Measurements from ENCODE around the gene ASTN2.
"Not testable (repeated sequence)": the region's sequence is repeated elsewhere in the genome, so short reads cannot be mapped to it uniquely, and the experiment has no call there.

Gene ASTN2

GRCh38 chr9:116716438-116716837 is 698.4 kb downstream of the ASTN2 start:
- in situ Hi-C loops (cut with MboI; ENCODE audit: low sequenced_read_pairs) = no loop called here

DNA sequence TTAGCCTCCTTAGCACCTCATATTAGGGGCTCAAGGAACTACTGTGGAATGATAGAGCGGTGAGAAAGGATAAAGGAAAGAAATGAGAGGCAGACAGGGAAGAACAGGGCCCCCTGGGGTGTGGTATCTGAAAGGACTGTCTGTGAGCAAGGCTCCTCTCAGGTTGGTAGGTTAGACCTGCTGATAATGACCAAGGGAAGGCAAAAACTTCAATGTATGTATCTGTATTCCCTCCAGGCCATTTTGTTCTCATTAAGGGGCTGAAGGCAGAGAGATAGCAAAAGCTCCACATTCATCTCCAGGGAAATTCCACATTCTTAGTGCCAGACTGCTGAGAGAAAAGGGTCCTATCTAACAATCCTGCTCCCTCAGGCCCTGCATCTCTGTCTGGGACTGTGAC is 699.1 kb downstream of the ASTN2 start:
- in situ Hi-C loops (cut with MboI; ENCODE audit: low sequenced_read_pairs) = no loop called here

DNA sequence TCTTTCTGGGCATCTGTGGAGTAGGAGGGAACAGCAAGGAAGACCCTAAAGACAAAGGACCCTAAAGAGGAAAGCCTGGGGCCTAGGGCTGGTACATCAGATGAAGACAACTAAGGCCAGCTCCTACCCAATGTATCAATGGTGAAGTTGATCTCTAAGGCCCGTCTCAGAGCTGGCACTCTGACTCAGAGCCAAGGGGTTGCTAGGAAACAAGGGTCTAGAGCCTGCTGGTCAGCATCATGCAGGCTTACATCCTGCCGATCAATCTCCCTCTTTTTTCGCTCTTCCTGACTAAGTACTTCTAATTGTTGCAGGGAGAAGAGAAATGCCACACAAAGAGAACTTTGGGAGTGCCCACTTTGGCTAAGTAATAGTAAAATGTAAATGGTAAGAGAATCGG is 701.6 kb downstream of the ASTN2 start:
- in situ Hi-C loops (cut with MboI; ENCODE audit: low sequenced_read_pairs) = no loop called here

- in situ Hi-C loops (cut with MboI; ENCODE audit: low sequenced_read_pairs) = no loop called here
These were observed 702.1 kb downstream of the ASTN2 start for GRCh38 chr9:116712781-116713180.

- in situ Hi-C loops (cut with MboI; ENCODE audit: low sequenced_read_pairs) = no loop called here
These were observed 708.3 kb downstream of the ASTN2 start for GRCh38 chr9:116706310-116707290.

- in situ Hi-C loops (cut with MboI; ENCODE audit: low sequenced_read_pairs) = no loop called here
These were observed 709.3 kb downstream of the ASTN2 start for GRCh38 chr9:116705531-116705930.

DNA sequence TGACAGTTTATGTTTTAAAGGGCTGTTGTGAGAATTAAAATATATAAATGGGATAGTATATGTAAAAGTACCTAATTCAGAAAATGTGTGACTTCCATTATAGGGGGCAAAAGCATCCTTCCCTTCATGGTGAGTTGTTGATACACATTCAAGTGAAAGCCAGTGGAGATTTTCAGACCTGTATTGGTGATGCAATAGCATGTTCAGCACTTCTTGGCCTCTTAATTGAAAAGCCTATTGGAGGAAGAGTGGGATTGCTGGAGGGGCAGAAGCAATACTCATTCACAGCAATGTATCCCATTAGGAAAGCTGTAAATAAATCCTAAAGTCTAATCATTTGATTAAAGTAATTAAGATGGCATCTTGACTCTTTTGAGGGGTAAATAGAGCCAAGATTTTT is 710.4 kb downstream of the ASTN2 start:
- in situ Hi-C loops (cut with MboI; ENCODE audit: low sequenced_read_pairs) = no loop called here

- in situ Hi-C loops (cut with MboI; ENCODE audit: low sequenced_read_pairs) = no loop called here
These were observed 711.2 kb downstream of the ASTN2 start for GRCh38 chr9:116703634-116704033.

- in situ Hi-C loops (cut with MboI; ENCODE audit: low sequenced_read_pairs) = no loop called here
These were observed 712.8 kb downstream of the ASTN2 start for GRCh38 chr9:116701940-116702642.

DNA sequence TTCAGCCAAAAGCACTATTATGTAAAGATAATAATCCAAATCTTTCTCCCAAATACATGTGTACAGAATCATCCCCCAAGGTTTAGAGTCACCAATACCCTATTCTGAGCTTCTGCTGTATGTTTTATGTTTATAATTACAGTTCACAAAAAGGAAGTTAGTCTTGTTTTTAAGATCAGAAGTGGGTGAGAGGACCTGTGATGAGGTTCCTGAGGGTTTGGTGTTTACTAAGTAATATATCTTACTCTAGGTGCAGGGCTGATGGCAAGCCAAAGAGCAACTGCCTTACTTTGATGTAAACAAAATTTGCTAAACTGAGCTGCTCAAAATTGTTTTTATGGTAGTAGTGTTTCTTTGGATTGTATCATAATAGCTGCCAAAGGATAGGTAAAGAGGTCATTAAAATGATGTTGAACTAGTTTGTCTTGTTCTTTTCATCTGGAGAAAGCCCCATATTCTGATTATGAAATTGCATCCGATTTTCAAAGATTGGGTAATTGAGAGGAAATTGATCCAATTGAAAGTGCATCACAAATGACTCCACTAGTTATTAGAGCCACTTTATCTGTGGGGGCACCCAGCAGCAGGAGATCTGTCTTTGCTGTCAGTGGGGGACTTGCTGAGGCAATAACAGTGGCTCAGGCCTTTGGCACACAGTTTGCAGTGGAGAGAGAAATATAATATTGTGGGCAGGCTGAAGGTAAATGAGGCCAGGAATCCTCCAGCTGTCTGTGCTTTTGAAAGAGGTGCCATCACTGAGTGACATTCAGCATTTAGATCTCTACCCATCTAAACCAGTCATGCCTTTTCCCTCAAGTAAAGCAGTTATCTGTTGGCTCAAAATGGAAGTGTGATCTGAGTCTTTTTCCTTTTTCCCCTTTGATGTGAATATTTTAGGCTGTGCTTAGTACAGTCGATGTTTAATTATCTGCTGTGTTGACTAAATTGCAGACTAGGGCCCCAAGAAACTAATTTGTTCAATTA is 713.7 kb downstream of the ASTN2 start:
- in situ Hi-C loops (cut with MboI; ENCODE audit: low sequenced_read_pairs) = no loop called here

- in situ Hi-C loops (cut with MboI; ENCODE audit: low sequenced_read_pairs) = no loop called here
These were observed 714.6 kb downstream of the ASTN2 start for GRCh38 chr9:116700279-116700678.

DNA sequence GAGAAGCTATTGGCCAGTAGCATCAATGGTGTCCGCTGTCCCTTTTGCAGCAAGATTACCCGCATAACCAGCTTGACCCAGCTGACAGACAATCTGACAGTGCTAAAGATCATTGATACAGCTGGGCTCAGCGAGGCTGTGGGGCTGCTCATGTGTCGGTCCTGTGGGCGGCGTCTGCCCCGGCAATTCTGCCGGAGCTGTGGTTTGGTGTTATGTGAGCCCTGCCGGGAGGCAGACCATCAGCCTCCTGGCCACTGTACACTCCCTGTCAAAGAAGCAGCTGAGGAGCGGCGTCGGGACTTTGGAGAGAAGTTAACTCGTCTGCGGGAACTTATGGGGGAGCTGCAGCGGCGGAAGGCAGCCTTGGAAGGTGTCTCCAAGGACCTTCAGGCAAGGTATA is 717.0 kb downstream of the ASTN2 start:
- in situ Hi-C loops (cut with MboI; ENCODE audit: low sequenced_read_pairs) = no loop called here

DNA sequence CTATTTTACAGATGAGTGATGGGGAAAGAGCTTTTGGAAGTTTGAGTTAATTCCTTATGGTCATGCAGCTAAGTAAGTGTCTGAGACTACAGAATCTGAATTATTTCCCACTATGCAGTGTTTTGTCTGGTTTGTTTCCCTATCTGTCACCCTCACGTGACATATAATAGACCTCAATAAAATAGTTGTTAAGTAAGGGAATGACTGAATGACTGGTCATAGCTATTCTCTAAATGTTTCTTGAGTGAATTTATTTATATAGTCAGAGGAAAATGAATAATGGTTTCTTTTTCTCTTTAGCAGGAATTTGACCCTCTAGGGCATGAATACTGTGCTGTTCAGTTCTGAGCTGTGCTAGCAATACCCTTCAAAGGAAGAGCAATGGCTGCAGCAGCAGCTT is 717.5 kb downstream of the ASTN2 start:
- in situ Hi-C loops (cut with MboI; ENCODE audit: low sequenced_read_pairs) = no loop called here

GRCh38 chr9:116695438-116695837 is 719.4 kb downstream of the ASTN2 start:
- in situ Hi-C loops (cut with MboI; ENCODE audit: low sequenced_read_pairs) = no loop called here

DNA sequence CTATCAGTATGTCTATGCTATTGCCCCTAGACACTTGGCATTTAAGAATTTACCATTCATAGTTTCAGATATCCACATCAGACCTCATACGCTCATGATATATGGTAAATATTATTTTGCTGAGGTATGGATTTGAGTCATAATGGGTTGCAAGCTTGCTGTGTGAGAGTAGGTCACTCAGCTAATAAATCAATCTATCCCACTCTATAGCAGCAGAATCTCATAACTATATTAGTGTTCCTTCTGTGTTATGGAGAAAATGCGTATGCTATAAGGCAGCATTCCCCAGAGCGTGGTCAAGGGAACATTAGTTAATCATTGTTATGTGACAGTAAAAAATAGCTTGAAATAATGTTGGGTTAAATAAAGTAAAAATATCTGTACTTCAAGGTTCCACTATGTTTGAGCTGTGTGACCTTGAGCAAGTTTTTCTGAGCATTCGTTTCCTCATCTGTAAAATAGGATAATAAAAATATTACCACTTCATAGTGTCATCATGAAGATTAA is 720.0 kb downstream of the ASTN2 start:
- in situ Hi-C loops (cut with MboI; ENCODE audit: low sequenced_read_pairs) = no loop called here

- in situ Hi-C loops (cut with MboI; ENCODE audit: low sequenced_read_pairs) = no loop called here
These were observed 721.6 kb downstream of the ASTN2 start for GRCh38 chr9:116693233-116693731.

GRCh38 chr9:116692616-116693015 is 722.2 kb downstream of the ASTN2 start:
- in situ Hi-C loops (cut with MboI; ENCODE audit: low sequenced_read_pairs) = no loop called here

DNA sequence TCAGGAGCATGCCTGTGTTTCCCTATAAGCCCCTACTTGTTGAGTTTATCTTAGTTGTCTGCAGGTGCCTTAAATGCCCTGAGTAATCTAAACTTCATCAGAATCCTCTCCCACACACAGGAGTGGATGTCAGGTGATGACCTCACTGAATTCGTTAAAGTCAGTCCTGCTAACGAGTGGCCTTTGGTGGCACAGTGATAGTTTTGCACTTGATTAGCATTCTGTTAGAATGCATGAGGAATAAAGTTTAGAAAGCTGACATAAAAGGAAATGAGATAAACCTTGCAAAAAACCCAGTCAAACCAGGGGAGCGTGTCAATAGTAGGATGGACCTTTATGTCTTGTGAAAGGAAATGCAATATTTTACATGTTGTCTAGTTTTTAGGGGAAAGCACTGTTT is 723.2 kb downstream of the ASTN2 start:
- in situ Hi-C loops (cut with MboI; ENCODE audit: low sequenced_read_pairs) = no loop called here

DNA sequence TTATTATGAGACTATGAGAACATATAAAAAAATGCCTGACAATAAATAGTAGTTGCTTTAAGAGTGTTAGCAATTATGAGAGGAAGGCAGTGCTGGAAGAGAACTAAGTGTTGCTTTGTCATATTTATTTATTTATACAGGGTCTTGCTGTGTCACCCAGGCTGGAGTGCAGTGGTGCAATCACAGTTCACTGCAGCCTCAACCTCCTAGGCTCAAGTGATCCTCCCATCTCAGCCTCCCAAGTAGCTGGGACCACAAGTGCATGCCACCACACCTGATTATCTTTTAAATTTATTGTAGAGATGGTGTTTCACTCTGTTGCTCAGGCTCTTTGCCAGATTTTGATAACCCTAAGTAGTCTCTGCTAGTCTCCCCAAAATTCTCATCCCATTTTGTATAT is 724.1 kb downstream of the ASTN2 start:
- in situ Hi-C loops (cut with MboI; ENCODE audit: low sequenced_read_pairs) = not testable (repeated sequence)

- in situ Hi-C loops (cut with MboI; ENCODE audit: low sequenced_read_pairs) = no loop called here
These were observed 725.3 kb downstream of the ASTN2 start for GRCh38 chr9:116689486-116690032.

Data from HL-60/S4 (cell line).